Measurements from ENCODE around the gene RDH5. TPM values are rescaled to one million over a fixed set of nuclear protein-coding genes. Genes with fewer than 3 reads are reported as not detected.

The RDH5 gene
- total and polyA plus RNA-seq, 2 of the 4 experiments (the other 2 are of a cell fraction): 7.3 to 18.8 TPM

GRCh38 chr12:55686366-55687010, 33.7 kb upstream of the RDH5 start:
- no peak overlapping the region for H4K91ac ChIP-seq (ENCODE audit: insufficient read depth, low read depth, low read length)
- no peaks in the 10 kb centered on the region for H3K9me1 ChIP-seq (ENCODE audit: insufficient read depth, low read length)
- no peak overlapping the region for H3K4me3 ChIP-seq (ENCODE audit: insufficient read depth, low read depth, low read length)
- ATAC-seq (ENCODE audit: low read depth) (peak; percentile 33; the same call in 1 of the 2 replicates), DNase-seq (no peak)
- no peak overlapping the region for H3K14ac ChIP-seq (replicated peaks; ENCODE audit: low read depth, low read length)
- no peak overlapping the region for H2BK5ac ChIP-seq (ENCODE audit: low read depth, low read length, poor library complexity, severe bottlenecking)
- no peak overlapping the region for H3K56ac ChIP-seq (ENCODE audit: extremely low read depth, insufficient read depth, low read length)
- H3K4me1 ChIP-seq (ENCODE audit: control insufficient read depth, insufficient read depth, low read length): no peaks in the 10 kb centered on the region; the same call in 1 of the 2 replicates
- H3K9me3 ChIP-seq (ENCODE audit: control insufficient read depth, insufficient read depth, low read length): no peaks in the 10 kb centered on the region
- H2BK20ac ChIP-seq (ENCODE audit: low read depth, low read length): no peak overlapping the region
- in situ Hi-C loops (cut with MboI; ENCODE audit: low sequenced_read_pairs): no loop called here
- no peak overlapping the region for H2AK9ac ChIP-seq (replicated peaks; ENCODE audit: low read depth, low read length, poor library complexity)
- 88% methylated on average over 9 of the region's 9 CpGs; no CpG with 5 or more reads in 1 of the 2 experiments for WGBS, 2 experiments (ENCODE audit: extremely low coverage in 2 of 2, insufficient read length in 1 of 2)
- no peak overlapping the region for H2BK120ac ChIP-seq (ENCODE audit: low read depth, low read length)
- no peak overlapping the region for H4K5ac ChIP-seq (ENCODE audit: low read depth, low read length)
- no peak overlapping the region for H3K4ac ChIP-seq (ENCODE audit: low read depth, low read length)
- H3K18ac ChIP-seq (ENCODE audit: low read depth, low read length): no peak overlapping the region
- intact Hi-C loops (cut with micrococcal nuclease): no loop called here
- no peak overlapping the region for H3K23ac ChIP-seq (ENCODE audit: low read depth, low read length)
- H4K8ac ChIP-seq (ENCODE audit: low read depth in 2 of 2, low read length in 2 of 2): no peak overlapping the region
- H2AK5ac ChIP-seq (ENCODE audit: low read depth, low read length): no peak overlapping the region
- no peaks in the 10 kb centered on the region for H3K79me1 ChIP-seq (ENCODE audit: low read depth in 1 of 2, low read length in 2 of 2)
- ChIA-PET POLR2A (ENCODE audit: unreplicated experiment) (no interaction called here), CTCF (no interaction called here)
- peak overlapping the region; percentile 8 for H2AFZ ChIP-seq (replicated peaks; ENCODE audit: low read length, poor library complexity)
- peaks cover 12% of the 10 kb centered on the region for H3K27me3 ChIP-seq (ENCODE audit: control insufficient read depth, insufficient read depth, low read length)
- no TSS peak for BruUV-seq (replicated peaks)
- dilution Hi-C loops (cut with HindIII; ENCODE audit: low sequenced_read_pairs, unreplicated experiment): no loop called here
- H3K27ac ChIP-seq (ENCODE audit: insufficient read depth, low read length): no peak overlapping the region
- H3K9ac ChIP-seq (ENCODE audit: low read depth, low read length): no peak overlapping the region
- no peaks in the 10 kb centered on the region for H3K36me3 ChIP-seq (ENCODE audit: control insufficient read depth, insufficient read depth, low read length)
- H2BK15ac ChIP-seq (ENCODE audit: low read depth, low read length): no peak overlapping the region
- TF ChIP-seq NFE2L2 (IDR thresholded peaks at IDR 0.05; ENCODE audit: low read depth, low read length): no peak
- no peak for TF ChIP-seq MAZ (IDR thresholded peaks at IDR 0.05; ENCODE audit: borderline replicate concordance, low read depth, low read length)
- TF ChIP-seq USF2 (IDR thresholded peaks at IDR 0.05; ENCODE audit: low read depth, low read length): no peak
- TF ChIP-seq CTCF (conservative IDR thresholded peaks at IDR 0.05; ENCODE audit: low read depth, low read length): no peak
- no peak for TF ChIP-seq RAD21 (IDR thresholded peaks at IDR 0.05; ENCODE audit: low read length)
- no peak for TF ChIP-seq RCOR1 (IDR thresholded peaks at IDR 0.05; ENCODE audit: insufficient replicate concordance, low read length)
- no peak for TF ChIP-seq CHD1 (IDR thresholded peaks at IDR 0.05; ENCODE audit: low read depth, low read length)
- no peak for TF ChIP-seq FOS (IDR thresholded peaks at IDR 0.05; ENCODE audit: low read depth, low read length)
- TF ChIP-seq CEBPB (IDR thresholded peaks at IDR 0.05; ENCODE audit: low read depth, low read length): no peak
- no peak for TF ChIP-seq POLR2A (IDR thresholded peaks at IDR 0.05; ENCODE audit: low read depth, low read length)
- no peak for TF ChIP-seq SMC3 (IDR thresholded peaks at IDR 0.05; ENCODE audit: low read depth, low read length)
- no peak for TF ChIP-seq RFX5 (IDR thresholded peaks at IDR 0.05; ENCODE audit: low read depth, low read length)
- no peak for TF ChIP-seq ELK1 (IDR thresholded peaks at IDR 0.05; ENCODE audit: borderline replicate concordance, low read depth, low read length)
- TF ChIP-seq MAFK (IDR thresholded peaks at IDR 0.05; ENCODE audit: low read depth, low read length): no peak
- no peak for TF ChIP-seq MXI1 (IDR thresholded peaks at IDR 0.05; ENCODE audit: borderline replicate concordance, low read depth, low read length)
- TF ChIP-seq BHLHE40 (IDR thresholded peaks at IDR 0.05; ENCODE audit: low read depth, low read length): no peak
- no peaks in the 10 kb centered on the region for H4K20me1 ChIP-seq (ENCODE audit: insufficient read depth, low read length)
- H3K4me2 ChIP-seq (ENCODE audit: low read depth, low read length): no peak overlapping the region
